Superior temporal gyrus (tissue), 1 donor: ENCODE measurements around the gene SLC44A5.
A peak's percentile ranks its signal among the peaks of the same experiment; 100 is the strongest.

Experiments
- DNase-seq: peaks from one replicate; pipeline ENCODE4 v3.0.0-alpha.2; 2016; ENCODE audit errors: extremely low spot score

SLC44A5 gene

DNA sequence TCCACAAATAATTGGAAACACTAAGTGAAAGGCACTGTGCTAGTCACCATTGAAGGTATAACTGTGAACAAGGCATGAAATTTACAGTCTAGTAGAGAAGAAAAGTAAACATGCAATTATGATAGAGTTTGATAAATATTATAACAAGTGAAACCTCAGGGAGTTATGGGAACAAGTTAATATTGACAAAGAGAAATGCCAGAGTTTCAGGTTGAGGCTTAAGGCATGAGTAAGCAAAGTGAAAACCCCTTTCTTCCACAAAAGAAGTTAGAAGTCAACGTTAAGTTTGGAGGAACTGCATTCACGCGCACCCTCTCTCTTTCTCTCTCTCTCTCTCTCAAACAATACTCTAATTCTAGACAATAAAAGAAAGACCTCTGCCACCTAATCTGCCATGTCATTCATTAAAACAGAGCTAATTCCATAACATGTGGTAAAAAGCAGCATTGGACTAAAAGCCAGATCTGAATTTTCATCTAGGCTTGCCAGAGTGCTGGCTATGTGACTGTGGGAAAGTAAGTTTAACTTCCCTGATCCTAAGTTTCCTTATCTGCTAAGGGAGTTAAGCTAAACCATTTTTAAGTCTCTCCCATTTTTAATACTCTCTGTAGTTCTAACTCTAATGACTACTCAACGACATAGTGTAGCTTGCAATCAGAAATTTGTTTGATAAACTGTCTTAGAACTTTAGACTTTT lies 22.0 kb downstream of the SLC44A5 start:
- no peak for DNase-seq

DNA sequence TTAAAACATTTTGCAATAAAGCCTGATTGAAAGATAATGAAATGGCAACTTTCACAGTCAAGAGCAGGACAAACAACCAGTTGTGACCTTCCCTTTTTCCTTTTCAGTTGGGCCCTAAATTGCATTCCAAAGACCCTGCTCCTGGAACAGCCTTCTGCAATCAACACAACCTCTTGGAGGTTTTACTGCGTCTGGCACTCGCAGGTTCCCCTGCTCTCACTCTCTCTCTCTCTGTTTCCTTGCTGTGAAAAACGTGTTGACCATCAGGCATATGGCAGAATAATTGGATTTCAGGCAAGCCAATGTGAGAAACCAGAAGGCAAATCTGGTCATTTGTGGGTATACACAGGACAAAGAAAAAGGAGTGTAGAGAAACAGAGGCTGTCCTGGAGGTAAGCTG lies 23.2 kb downstream of the SLC44A5 start:
- no peak for DNase-seq

DNA sequence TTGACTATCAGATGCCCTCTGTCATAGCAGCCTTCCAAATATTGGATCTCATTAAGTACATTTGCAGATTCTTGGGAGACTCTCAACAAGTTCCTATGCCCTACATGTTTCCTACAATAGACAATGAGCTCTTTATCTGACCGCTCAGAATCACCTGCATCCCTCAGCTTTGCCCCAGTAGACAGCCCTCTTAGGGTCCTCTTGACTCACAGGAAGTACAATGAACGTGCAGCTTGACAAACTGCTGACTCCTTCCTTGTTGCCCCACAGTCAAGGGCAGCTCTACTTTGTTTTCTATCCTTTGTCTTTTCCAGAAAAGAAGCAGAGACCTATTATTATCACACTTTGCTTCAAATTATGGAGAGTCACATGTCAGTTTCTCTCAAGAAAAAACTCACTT lies 27.6 kb downstream of the SLC44A5 start:
- no peak for DNase-seq

DNA sequence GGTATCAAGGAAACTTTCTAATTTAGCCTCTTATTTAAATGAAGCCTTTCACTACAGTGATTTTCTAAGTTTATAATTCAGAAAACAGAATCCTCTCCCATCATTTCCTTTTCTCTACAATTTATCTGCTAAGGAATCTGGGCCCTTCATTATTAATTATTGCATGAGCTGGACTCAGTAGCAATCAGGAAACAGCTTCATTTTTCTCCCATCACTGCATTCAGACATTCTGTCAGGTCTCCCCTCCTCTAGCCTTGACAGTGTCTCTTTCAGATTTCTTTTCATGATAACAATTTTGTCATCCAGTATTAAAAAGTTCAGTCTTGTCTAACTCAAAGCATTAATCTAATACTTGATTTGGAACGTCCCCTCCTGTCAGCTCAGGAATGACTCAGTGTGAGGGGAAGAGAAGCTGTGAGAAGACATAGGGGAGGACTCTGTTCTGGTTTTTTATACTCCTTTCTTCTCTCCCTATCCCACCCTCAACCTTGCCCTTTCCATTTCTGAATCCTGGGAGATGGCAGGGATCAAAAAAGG lies 28.1 kb downstream of the SLC44A5 start:
- DNase-seq = no peak

DNA sequence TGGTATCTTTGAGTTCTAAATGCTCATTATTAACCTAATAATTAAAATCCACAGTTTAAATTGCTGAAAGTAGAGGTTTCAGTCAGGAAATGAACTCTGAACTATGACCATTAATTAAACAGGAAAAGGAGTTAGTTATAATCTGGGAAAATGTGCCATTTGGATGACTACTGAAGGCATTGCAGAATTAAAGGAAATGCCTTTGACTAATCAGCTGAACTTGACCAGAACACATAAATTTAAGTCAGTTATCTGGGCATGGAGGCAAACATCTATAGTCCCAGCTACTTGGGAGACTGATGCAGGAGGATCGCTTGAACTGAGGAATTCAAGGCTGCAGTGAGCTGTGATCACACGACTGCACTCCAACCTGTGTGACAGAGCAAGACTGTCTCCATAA lies 31.9 kb downstream of the SLC44A5 start:
- no peak for DNase-seq

DNA sequence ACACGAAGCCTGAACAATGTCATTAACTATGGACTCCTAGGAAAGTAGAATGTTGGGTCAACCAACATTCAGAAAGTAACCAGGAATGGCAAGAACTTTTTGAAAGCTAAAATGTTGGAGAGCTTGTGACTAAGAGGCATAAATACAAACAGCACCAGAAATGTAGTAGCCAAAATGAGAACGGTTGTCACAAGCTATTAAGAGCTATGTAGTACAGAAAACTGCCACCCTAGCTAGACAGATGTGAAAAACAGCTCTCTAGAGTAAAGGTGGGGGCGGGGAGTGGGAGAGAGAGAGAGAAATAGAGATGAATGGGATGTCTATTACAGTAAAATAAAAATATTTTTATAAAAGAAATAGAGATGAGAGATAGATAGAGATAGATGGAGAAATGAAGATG lies 35.1 kb downstream of the SLC44A5 start:
- no peak for DNase-seq

DNA sequence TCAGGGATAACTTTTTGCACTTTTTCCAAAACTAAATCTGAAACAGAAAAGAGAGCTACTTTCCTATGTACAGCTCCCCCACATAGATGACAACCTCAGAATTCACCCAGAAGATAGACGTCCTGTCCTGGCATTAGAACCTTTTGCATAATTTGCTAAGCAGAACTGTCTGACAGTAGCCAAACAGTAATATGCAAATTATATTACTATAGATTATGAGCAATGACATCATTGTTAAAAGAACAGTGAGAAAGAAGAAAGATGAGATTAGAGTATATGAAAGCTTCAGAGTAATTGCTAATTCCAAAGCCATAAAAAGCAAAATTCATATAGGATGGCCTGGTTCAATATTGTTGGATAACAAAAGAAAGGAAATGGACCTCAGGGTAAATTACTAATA lies 43.7 kb downstream of the SLC44A5 start:
- DNase-seq = no peak

DNA sequence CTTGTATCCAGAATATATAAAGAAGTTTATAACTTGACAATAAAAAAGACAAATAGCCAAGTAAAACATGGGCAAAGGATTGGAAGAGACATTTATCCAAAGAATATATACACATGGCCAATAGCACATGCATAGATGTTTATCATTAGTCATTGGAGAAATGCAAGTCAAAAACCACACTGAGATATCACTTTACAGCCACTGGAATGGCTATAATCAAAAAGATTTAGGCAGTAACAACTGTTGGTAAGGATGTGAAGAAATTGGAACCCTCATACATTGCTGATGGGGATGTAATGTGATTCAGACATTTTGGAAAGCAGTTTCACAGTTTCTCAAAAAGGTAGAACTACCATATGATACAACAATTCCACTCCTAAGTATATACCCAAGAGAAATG lies 51.1 kb downstream of the SLC44A5 start:
- no peak for DNase-seq

DNA sequence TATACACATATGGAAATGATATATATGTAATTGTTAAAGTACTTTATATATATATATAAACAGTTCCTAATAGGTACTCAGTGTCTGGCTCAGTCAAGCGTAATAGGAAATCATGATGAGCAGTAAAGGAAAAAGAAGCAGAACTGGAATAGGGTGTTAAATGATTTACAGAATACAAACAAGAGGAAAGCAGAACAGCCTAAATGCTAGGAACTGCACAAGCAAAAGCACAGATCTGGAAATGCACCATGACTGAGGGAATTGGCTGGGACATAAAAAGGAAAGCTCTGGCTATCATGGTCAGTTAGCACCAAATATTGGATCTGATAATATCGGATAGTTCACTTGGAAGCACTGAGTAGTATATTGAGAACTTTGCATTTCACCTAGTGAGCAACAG lies 51.8 kb downstream of the SLC44A5 start:
- no peak for DNase-seq

DNA sequence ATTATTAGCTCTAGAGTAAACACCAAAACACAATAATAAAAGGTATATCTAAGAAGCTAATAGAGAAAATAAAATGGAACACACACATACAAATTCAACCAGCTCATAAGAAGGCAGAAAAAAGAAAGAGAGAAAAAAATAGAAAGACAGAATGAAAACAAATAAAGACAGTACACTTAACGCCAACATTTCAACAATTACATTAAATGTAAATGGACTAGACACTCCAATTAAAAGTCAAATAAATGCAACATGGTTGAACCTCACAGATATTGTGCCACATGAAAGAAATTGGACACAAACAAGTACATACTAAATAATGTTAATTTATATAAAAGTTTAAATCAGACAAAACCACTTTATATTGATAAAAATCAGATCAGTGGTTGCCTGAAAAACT lies 56.0 kb downstream of the SLC44A5 start:
- DNase-seq = no peak

DNA sequence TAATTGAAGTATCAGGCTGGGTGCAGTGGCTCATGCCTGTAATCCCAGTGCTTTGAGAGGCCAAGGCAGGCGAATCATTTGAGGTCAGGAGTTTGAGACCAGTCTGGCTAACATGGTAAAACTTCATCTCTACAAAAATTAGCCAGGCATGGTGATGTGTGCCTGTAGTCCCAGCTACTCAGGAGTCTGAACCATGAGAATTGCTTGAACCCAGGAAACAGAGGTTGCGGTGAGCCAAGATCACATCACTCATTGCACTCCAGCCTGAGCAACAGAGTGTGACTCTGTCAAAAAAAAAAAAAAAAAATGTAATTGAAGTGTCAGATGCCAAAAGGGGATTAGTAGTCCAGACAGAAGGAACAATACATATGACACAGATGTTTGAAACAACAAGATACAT lies 56.7 kb downstream of the SLC44A5 start:
- no peak for DNase-seq

DNA sequence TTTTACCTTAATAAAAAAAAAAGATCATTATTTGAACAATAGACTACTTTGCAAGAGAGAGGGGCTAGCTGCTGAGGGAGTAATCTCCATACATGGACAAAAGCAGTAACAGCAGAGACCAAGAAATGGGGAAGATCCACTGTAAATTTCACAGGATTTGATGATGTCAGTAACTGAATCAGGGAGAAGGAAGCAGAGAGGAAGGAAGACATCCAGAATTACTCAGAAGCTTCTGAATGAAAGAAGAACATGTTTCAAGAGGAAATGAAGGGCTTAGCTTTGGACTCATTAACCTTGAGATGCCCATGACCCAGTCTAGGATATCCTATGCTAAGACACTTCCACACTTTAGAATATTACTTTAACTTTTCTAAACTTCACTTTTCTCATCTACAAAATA lies 60.4 kb downstream of the SLC44A5 start:
- no peak for DNase-seq

DNA sequence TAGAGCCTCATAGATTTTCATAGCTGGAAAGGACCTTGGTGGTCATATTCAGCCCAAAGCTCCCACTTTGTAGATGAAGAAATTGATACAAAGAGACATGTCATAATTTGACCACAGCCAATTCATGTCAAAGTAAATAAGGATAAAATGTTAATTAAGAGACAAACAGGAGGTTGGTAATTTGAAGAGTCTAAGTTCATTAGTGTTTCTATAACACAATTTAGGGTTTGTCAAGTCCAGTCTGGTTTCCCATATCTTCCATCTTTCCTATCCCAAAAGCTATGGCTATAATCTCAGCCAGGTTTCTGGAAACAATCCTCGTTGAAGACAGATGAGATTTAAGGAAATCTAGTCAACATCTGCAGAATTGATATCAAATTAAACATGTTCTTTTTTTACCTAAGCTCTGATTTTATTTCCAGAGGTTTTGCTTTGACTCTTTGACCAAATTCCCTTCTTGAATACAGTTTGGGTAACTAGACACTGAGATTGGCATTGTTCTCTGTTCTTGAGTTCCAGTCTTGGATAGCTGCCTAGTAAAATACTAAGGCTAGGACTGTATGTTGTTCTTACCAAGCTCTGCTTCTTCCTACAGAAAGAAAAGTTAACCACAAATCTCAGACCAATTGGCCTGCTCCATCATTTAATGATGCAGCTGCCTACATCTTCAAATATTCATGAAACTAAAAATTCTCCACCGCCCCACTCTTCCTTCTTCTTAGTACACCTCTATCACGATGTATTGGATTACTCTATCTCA lies 62.0 kb downstream of the SLC44A5 start:
- DNase-seq = no peak

DNA sequence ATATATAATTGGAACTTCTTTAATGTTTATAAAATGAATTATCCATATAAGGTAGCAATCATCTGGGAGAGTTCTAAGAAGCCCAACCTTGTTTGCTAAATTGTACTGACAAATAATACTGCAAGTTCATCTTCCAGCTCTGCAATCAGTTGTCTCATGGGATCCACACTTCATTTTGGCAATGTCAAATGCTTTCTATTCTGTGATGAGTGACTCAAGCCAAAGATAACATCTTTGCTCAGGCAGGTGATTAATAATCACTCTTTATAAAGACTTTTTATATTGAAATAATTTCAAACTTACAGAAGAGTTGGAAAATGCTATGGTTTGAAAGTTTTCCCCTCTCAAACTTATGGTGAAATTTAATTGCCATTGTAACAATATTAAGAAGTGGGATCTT lies 67.2 kb downstream of the SLC44A5 start:
- no peak for DNase-seq

DNA sequence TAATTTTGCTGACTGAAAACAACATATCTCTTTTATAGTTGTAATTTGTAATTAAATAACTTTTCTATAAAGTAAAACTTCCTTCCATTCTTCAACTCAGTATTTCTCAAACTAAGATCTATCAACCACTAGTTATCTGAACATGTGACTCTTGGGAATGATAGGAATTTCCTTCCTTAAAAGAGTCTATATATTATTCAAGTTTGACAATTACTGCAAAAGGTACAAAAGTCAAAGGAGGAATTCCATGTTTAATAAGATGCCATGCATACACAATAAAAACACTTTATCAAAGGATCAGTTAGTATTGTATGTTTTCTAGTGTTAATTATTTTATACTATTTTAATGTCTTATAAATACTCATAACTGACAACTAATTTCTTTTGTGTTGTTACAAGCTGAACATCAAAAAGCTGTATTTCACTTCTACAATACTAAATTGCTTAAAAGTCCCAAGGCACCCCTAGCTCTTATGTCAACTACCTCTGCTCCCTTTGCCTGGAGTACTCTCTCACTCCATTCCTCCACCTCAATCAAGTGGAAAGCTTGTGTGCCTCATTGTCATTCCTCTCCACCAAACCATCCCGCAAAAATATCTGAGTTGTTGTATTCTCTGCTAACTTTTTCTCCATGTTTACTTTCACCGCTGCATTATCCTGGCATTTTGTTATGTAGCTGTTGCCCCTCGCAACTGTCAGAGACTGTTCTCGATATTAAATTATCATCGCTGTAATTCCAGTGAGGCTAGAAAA lies 67.9 kb downstream of the SLC44A5 start:
- no peak for DNase-seq

DNA sequence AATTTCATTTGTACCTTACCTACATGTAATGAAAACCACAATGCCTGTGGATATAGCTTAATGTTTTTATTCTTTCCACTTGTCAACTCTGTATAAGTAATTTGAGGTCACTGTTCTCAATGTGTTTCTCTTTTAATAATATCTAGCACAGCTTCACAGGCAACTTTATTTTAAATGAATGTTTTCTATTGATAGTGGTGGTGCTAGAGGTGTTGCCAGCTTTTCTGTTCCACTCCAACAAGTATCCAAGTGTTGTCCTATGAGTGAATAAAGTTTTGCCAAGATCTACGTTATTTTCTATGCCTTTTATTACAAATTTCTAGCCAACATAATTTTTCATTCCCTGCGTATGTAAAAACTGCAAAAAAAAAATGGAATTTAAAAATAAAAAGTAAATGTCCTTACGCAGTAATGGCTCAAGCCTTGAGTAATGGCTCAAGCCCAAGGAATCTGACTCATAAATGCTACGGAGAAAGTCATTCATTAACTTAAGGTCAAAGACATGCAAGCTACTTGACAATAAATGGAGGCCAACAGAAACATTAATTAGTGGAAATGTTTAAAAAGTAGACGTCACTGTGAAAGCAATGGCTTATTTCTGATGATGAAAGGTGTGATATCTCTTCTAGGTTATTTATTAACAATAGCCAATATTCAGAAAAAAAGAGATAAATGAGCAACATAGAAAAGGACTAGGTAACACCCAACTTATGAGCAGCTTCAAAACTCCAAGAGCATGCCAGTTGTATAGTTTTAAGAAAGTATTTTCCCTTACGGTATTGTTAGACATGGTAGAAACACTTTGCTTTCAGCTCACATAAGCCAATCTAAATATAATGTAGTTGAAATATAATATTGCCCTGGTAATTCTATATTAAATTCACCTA lies 71.4 kb downstream of the SLC44A5 start:
- DNase-seq = no peak

DNA sequence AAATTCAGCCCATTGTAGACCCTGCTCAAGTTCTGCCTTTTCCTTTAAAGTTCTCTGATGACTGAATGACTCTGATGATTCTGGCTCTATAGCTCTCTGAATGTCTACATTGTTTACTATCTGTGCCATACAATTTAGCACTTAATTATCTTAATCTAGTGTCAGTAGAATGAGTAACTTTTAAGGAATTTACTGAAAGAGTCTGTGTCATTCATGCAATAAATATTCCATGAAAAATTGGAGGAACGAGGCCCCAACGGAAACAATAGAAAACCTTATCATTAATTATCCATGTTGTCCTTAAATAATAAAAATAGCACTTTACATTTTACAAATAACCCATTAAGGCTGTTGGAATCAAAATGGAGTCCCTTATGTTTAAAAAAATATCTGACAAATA lies 77.8 kb downstream of the SLC44A5 start:
- no peak for DNase-seq

DNA sequence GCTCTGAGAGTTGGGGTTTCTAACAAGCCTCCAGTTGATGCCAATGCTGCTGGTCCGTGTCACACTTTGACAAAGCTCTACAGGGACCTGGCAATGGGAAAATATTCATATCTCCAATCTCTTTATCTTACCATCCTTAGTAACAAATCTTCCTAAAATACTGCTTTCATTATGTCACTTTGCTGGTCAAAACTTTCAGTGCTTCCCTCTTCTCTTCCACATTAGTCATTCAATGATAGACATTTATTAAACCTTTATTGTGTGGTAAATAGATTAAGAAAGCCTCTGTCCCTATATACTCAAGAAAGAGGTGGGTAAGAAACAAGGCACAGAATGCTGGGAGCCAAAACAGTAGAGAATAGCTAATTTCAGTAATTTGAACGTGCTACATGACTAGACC lies 79.3 kb downstream of the SLC44A5 start:
- no peak for DNase-seq

DNA sequence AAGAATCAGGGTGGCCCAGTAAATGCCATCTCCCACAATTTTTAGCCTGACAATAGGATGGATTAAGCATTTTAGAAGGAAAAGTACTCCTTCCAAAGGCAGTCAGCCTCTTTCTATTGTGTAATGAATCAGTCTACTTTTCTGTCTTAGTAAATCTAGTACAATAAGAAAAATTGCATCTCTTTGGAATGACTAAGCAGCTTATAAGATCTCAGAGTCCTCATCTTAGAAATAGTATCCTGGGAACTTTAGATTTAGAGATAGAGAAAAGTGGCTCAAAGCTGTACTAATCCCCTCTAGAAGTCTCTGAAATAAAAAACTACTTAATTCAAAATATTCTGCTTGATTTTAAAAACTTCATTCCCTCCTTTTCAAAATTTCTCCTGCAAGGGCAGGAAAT lies 81.4 kb downstream of the SLC44A5 start:
- no peak for DNase-seq

DNA sequence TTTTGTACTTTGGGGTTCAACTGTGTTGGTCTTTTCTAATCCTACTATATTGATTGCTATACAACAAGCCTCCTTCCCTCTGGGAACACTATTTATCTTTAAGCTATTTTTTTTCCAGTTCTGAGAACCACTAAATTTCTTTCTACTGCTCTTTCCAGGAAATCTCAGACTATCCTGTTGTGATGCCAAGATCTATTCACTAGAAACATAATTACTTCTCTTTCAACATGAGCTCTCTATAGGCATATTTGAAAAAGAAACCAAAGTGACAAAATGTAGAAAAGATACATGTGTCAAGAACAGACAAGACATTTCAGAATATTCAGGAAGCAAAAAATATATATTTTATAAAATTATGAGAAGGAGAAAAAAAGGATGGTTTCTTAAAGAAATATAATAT lies 82.9 kb downstream of the SLC44A5 start:
- no peak for DNase-seq

DNA sequence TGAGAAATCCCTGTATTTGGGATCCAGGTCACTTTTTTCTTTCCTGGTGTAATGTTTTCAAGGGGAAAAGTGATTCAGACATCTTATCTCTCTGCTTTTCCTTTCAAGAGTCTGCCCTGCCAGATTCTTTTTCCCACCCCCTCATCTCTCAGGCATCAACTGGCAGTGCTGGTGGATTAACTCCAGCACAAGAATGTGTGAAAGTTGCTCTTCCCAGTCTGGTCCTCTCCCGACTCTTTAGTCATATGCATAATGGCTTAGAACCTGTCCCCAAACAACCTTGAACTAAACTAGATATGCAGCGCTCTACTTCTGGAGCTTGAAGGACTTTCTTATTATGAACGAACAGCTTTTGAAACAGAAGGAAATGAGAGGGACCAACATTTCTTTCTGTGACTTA lies 88.5 kb downstream of the SLC44A5 start:
- DNase-seq = peak; percentile 65

DNA sequence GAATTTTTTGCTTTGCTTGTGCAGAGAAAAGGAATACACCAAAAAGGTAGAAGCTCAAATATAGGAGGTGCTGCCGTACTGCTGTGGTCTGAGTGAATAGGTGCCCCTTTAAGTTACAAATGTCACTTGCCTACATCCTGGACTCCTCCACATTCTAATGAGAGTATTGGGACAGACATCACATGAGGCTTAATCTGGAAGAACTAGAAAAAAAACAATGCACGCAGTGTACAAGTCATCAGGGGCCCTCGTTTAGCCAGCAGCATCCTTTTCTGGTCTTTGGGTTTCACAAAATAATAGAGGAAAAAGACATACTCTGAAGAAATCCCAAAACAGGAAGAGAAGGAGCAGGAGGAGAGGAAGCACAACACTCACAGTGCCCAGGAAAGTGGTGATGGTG lies 89.3 kb downstream of the SLC44A5 start:
- no peak for DNase-seq
